IPS-18c (cell line): ENCODE data around the gene SRSF10.
"Not testable (repeated sequence)": the region's sequence is repeated elsewhere in the genome, so short reads cannot be mapped to it uniquely, and the experiment has no call there.

Experiments
- H3K4me3 ChIP-seq: 2 replicates; pipeline ENCODE4 v1.7.0; 2013; ENCODE audit warnings: low read depth, mild to moderate bottlenecking, low read length, moderate library complexity; ENCODE audit not compliant: insufficient read depth
- H3K9me3 ChIP-seq: one replicate; pipeline ENCODE4 v1.6.1; 2013; ENCODE audit warnings: mild to moderate bottlenecking, low read length, moderate library complexity; ENCODE audit not compliant: control insufficient read depth, insufficient read depth

The SRSF10 gene

GRCh38 chr1:24004132-24004531, 24.0 kb upstream of the SRSF10 start:
- Histone ChIP-seq H3K4me3 (no peak overlapping the region), H3K9me3 (peaks cover 2% of the 10 kb centered on the region)

DNA sequence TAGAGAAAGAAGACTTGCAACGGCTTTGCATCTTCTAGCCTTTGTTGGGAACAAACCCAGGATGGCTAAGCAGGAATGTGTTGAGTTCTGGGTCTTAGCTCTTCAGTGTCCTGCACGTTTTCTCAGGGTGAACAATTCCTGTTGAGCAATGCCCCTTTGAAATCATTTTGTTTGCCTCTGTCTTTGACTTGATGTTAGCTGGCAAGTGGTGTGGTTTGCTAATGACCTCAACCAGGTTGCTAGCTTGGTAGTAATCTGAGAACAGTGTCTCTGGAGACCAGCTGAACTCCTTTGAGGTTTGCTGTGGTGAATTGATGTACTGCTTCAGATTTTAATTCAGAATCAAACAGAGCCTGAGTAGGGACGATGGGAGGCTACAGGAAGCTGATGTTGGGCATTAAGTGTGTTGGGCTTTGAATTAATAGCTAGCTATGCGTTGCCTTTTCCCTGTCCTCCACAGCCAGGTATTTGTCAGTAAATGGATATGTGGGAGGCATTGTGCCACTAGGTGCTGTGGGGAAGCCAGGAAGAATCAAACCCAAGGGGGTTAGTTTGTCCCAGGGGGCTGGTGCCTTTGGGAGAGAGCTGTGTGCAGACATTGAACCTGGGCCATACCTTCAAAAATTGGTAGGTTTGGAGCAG, 23.3 kb upstream of the SRSF10 start:
- Histone ChIP-seq H3K9me3 (peaks cover 2% of the 10 kb centered on the region), H3K4me3 (no peak overlapping the region)

- H3K4me3 ChIP-seq, result no peak overlapping the region
Measured at GRCh38 chr1:24002695-24003094, 22.6 kb upstream of the SRSF10 start.

DNA sequence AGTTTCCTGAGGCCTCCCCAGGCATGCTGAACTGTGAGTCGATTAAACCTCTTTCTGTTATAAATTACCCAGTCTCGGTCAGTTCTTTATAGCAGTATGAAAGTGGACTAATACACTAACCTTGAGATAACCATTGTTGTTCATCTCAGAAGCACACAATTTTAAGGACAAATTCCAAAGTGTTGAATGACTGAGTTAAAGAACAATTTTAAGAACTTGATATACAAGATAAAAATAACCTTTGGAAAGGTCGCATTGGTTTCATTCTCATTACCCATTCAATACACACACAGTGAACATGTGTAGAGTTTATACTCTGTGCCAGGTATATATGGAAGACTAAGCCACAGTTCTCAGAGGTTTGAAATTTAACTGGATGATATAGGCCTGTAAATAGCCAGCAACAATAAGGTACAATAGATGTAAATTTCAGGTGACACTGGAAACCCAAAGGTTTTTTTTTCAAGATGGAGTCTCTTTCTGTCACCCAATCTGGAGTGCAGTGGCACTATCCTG, 19.1 kb upstream of the SRSF10 start:
- Histone ChIP-seq H3K4me3 (no peak overlapping the region), H3K9me3 (no peaks in the 10 kb centered on the region)

More at GRCh38 chr1:24002695-24003094, 22.6 kb upstream of the SRSF10 start:
- H3K9me3 ChIP-seq, result peaks cover 2% of the 10 kb centered on the region

GRCh38 chr1:23997812-23998211, 17.7 kb upstream of the SRSF10 start:
- no peaks in the 10 kb centered on the region for H3K9me3 ChIP-seq
- no peak overlapping the region for H3K4me3 ChIP-seq

- no peak overlapping the region for H3K4me3 ChIP-seq
- H3K9me3 ChIP-seq, result no peaks in the 10 kb centered on the region
Measured at GRCh38 chr1:23996700-23997229, 16.6 kb upstream of the SRSF10 start.

- no peaks in the 10 kb centered on the region for H3K9me3 ChIP-seq
- H3K4me3 ChIP-seq, result no peak overlapping the region
Measured at GRCh38 chr1:23995431-23995837, 15.3 kb upstream of the SRSF10 start.

- not testable (repeated sequence) for H3K9me3 ChIP-seq, H3K4me3 ChIP-seq
Measured at GRCh38 chr1:23992011-23992410, 11.9 kb upstream of the SRSF10 start.

DNA sequence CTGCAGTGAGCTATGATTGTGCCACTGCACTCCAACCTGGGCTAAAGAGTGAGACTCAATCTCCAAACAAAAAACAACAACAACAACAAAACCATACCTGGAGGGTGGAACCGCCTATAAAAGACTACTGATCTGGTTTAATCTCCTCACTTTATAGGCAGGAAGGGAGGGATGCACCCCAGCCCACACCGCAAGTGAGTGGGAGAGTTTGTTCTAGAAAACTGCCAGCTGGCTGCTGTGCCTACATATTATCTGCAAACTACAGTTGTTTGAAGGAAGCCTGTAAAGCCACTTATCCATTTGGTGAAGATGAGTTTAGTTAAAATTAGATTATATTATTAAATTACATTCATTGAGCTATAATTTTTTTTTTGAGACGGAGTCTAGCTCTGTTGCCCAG, 9.1 kb upstream of the SRSF10 start:
- Histone ChIP-seq H3K9me3 (no peaks in the 10 kb centered on the region), H3K4me3 (no peak overlapping the region)

- H3K9me3 ChIP-seq, H3K4me3 ChIP-seq: not testable (repeated sequence)
Measured at GRCh38 chr1:23987038-23987437, 6.9 kb upstream of the SRSF10 start.

- Histone ChIP-seq H3K9me3 (no peaks in the 10 kb centered on the region), H3K4me3 (no peak overlapping the region)
Measured at GRCh38 chr1:23984417-23985186, 4.5 kb upstream of the SRSF10 start.

DNA sequence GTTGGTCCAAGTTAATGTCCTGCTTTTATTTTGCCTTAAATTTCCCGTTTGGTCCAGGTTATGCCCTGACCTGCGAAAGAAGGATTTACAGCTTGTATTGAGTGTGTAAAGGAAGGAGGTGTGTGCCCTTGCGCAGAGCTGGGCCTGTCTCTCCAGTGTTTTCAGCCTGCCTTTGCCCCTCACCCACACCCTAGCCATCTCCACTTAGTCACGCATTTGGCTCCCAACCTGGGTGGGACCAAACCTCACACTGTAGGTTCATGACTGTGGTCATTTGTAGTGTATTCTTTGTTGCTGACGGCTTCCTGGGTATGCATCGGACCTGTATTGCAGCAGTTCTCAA, 572 bp upstream of the SRSF10 start:
- Histone ChIP-seq H3K4me3 (no peak overlapping the region; the same call in 1 of the 2 replicates), H3K9me3 (no peaks in the 10 kb centered on the region)

DNA sequence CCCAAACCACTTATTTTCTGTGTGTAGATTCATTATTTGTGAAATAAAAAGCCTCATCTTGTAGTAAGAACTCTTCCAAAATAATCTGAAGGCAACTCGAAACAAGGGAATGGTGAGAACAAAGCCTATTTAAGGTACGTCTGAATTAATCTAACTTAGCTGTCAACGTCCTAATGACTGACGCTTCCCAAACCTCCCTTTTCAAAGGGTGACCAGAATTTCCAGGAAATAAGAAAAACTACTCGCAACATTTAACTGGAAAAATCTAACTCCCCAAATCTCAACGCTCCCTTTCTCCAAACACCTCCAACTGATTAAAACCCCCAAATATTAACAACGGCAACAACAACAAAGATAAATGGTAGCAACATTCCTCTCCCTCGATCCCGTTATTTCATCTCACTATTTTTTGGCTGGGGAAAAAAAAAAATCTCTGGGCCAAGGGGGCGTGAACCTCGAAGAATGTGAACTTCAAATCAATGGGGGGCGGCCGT, 693 bp downstream of the SRSF10 start:
- Histone ChIP-seq H3K4me3 (peak overlapping the region; percentile 96), H3K9me3 (no peaks in the 10 kb centered on the region)

- peak overlapping the region; percentile 96 for H3K4me3 ChIP-seq
- H3K9me3 ChIP-seq, result no peaks in the 10 kb centered on the region
Measured at GRCh38 chr1:23978805-23979204, 1.3 kb downstream of the SRSF10 start.

GRCh38 chr1:23977854-23978191, 2.3 kb downstream of the SRSF10 start:
- no peaks in the 10 kb centered on the region for H3K9me3 ChIP-seq
- no peak overlapping the region for H3K4me3 ChIP-seq

- H3K4me3 ChIP-seq, result no peak overlapping the region; the same call in 1 of the 2 replicates
- no peaks in the 10 kb centered on the region for H3K9me3 ChIP-seq
Measured at GRCh38 chr1:23977187-23977853, 2.8 kb downstream of the SRSF10 start.

GRCh38 chr1:23967871-23968270, 12.3 kb downstream of the SRSF10 start:
- Histone ChIP-seq H3K9me3 (no peaks in the 10 kb centered on the region), H3K4me3 (no peak overlapping the region)
